Fibroblast of villous mesenchyme (primary cell): ENCODE data around the gene SLC16A8. TPM values are rescaled to one million over a fixed set of nuclear protein-coding genes. Genes with fewer than 3 reads are reported as not detected.
"Not testable (repeated sequence)": the region's sequence is repeated elsewhere in the genome, so short reads cannot be mapped to it uniquely, and the experiment has no call there.

Source experiments
- DNase-seq: peaks from one replicate; pipeline ENCODE4 v3.0.0-alpha.2; 2010; ENCODE audit warnings: low read depth
- H3K4me3 ChIP-seq: 2 replicates; pipeline ENCODE4 v1.5.1; 2011; ENCODE audit warnings: low read depth, mild to moderate bottlenecking, low read length
- total RNA-seq: library from RNA; depleted of rRNA; stranded (reverse); fragments of >200 nt; gene quantifications from 2 replicates; pipeline ENCODE4 v1.2.3, GENCODE V29; 2012
- TF ChIP-seq, protein P1 (sequence below): IDR thresholded peaks from 2 replicates; pipeline ENCODE4 v1.5.1; 2012; ENCODE audit warnings: low read depth, mild to moderate bottlenecking, low read length; ENCODE audit not compliant: insufficient read depth

Gene SLC16A8
- total RNA-seq, 1 donor: not detected

DNA sequence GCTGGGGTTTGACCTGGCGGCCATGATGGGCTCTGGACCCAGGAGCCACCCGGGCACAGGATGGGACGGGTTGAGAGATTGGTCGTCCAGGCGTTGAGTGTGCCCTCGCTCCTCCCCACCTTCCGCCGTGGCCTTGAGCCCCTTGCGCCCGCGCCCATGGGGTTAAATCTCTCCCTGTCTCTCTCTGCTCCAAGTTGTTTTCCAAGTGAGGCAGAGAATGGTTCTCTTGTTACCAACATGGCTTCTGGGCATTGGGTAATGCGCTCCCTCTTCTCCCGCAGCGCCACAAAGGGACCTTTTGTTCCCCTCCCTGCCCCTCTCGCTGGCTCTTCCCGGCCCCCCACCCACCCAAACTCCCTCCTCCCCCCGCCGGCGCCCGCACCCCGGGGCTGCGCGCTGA, 45.6 kb downstream of the SLC16A8 start:
- TF ChIP-seq, protein P1, sequence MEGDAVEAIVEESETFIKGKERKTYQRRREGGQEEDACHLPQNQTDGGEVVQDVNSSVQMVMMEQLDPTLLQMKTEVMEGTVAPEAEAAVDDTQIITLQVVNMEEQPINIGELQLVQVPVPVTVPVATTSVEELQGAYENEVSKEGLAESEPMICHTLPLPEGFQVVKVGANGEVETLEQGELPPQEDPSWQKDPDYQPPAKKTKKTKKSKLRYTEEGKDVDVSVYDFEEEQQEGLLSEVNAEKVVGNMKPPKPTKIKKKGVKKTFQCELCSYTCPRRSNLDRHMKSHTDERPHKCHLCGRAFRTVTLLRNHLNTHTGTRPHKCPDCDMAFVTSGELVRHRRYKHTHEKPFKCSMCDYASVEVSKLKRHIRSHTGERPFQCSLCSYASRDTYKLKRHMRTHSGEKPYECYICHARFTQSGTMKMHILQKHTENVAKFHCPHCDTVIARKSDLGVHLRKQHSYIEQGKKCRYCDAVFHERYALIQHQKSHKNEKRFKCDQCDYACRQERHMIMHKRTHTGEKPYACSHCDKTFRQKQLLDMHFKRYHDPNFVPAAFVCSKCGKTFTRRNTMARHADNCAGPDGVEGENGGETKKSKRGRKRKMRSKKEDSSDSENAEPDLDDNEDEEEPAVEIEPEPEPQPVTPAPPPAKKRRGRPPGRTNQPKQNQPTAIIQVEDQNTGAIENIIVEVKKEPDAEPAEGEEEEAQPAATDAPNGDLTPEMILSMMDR: no peak
- no peak overlapping the region for H3K4me3 ChIP-seq
- no peak for DNase-seq

DNA sequence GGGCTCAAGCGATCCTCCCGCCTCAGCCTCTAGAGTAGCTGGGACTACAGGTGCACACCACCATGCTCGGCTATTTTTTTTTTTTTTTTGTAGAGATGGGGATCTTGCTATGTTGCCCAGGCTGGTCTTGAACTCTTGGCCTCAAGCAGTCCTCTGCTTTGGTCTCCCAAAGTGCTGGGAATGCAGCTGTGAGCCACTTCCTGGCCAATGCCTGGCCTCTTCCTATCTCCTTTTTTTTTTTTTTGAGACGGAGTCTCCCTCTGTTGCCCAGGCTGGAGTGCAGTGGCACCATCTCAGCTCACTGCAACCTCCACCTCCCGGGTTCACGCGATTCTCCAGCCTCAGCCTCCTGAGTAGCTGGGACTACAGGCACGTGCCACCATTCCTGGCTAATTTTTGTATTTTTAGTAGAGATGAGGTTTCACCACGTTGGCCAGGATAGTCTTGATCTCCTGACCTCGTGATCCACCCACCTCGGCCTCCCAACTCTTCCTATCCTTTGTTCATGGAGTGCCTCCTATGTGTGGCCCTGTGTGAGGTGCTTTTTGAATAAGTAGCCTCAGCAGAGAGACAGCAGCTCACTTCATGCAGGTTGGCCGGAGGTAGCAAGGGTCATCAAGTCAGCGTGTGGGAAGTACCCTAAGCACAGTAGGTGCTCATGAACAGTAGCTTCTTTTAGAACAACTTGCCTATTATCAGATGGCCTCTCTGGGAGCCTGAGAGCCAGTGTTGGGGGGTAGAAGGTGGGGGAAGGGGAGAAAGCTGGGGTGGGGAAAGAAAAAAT, 46.4 kb downstream of the SLC16A8 start:
- not testable (repeated sequence) for DNase-seq, H3K4me3 ChIP-seq

DNA sequence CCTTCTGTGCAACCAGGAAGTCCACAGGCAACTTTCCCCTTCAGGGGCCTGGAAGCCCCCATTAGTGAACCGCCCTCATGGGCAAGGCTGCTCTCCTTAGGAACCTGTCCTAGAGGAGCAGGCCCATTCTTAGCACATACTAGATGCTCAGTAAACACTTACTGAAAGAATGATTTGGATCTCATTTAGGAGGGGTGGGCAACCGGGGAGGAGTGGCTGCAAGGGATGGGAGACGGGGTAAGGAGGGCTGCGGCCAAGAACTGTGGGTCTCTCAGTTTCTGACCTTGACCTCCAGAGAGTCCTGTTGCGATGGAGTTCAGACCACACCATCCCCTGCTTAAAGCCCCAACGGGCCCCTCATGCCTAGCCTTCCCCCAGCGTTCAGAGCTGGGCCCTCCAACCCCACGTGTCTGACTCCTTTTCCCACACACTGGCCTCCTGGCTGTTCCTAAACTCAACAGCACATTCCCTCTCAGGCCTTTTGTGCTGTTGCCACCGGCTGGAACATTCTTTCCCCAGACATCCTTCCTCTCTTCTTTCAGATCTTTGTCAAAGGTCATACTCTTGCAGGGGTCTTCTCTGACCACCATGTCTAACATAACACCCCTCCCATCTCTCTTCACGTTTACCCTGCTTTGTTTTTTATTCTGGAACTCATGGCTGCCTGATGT, 47.5 kb downstream of the SLC16A8 start:
- DNase-seq: no peak
- TF ChIP-seq, protein P1: no peak
- no peak overlapping the region for H3K4me3 ChIP-seq

GRCh38 chr22:38035530-38035885, 48.5 kb downstream of the SLC16A8 start:
- TF ChIP-seq, protein P1: no peak
- no peak overlapping the region for H3K4me3 ChIP-seq
- DNase-seq: no peak

- TF ChIP-seq, protein P1: no peak
- DNase-seq: no peak
- no peak overlapping the region for H3K4me3 ChIP-seq
These were observed 49.0 kb downstream of the SLC16A8 start for GRCh38 chr22:38034884-38035529.

GRCh38 chr22:38034278-38034882, 49.6 kb downstream of the SLC16A8 start:
- TF ChIP-seq, protein P1: no peak
- DNase-seq: peak; percentile 89
- H3K4me3 ChIP-seq: no peak overlapping the region
